Upper lobe of left lung (tissue), 6 donors: ENCODE measurements around the gene TNFSF10. TPM values are rescaled to one million over a fixed set of nuclear protein-coding genes. Genes with fewer than 3 reads are reported as not detected.

Experiments used
- ATAC-seq, 2 donors: fragments of 200-7000 bp; cut with Tn5 transposase; one replicate each; pipeline ENCODE4 v1.9.1; 2022; ENCODE audit warnings: mild to moderate bottlenecking in 2 of 2, moderate library complexity in 2 of 2; ENCODE audit not compliant: low FRiP score in 2 of 2
- DNase-seq, 2 donors: peaks; one replicate each; pipeline ENCODE4 v3.0.0-alpha.2; 2019 to 2020
- H3K27ac ChIP-seq, 4 donors: fragments of 200-600 bp; sonication (generic); one replicate each; pipeline ENCODE4 v1.5.1; 2016 to 2019
- H3K27me3 ChIP-seq, 4 donors: fragments of 200-600 bp; sonication (generic); one replicate each; pipeline ENCODE4 v1.5.1; 2017 to 2019
- H3K36me3 ChIP-seq, 4 donors: fragments of 200-600 bp; sonication (generic); one replicate each; pipeline ENCODE4 v1.5.1; 2016 to 2019
- H3K4me1 ChIP-seq, 4 donors: fragments of 200-600 bp; sonication (generic); one replicate each; pipeline ENCODE4 v1.5.1; 2018 to 2019
- H3K4me3 ChIP-seq, 4 donors: fragments of 200-600 bp; sonication (generic); one replicate each; pipeline ENCODE4 v1.5.1; 2017 to 2019; ENCODE audit warnings: mild to moderate bottlenecking in 2 of 4, moderate library complexity in 1 of 4
- H3K9me3 ChIP-seq, 4 donors: fragments of 200-600 bp; sonication (generic); one replicate each; pipeline ENCODE4 v1.5.1; 2018 to 2019
- CTCF ChIP-seq, 6 experiments: fragments of 450-650 bp in 4 of 6; fragments of 200-600 bp in 2 of 6; sonication (generic) in 2 of 6; IDR thresholded peaks; one replicate each; pipeline ENCODE4 v1.5.1; 2016 to 2019; ENCODE audit warnings: antibody characterized with exemption in 6 of 6
- EP300 ChIP-seq, 4 donors: sonication (generic); formaldehyde crosslinking; IDR thresholded peaks; one replicate each; pipeline ENCODE4 v1.5.1; 2017; ENCODE audit warnings: antibody characterized with exemption in 4 of 4, control low read depth in 2 of 4
- POLR2A ChIP-seq, 4 donors: fragments of 450-650 bp; IDR thresholded peaks; one replicate each; pipeline ENCODE4 v1.5.1; 2016 to 2017; ENCODE audit warnings: antibody characterized with exemption in 4 of 4, mild to moderate bottlenecking in 2 of 4
- POLR2AphosphoS5 ChIP-seq, 2 donors: sonication (generic); formaldehyde crosslinking; IDR thresholded peaks; one replicate each; pipeline ENCODE4 v1.5.1; 2017; ENCODE audit warnings: antibody characterized with exemption in 2 of 2
- WGBS, 2 donors: methylation state at CpG; one replicate each; pipeline ENCODE4 v1.1.5; 2017 to 2018; 5-methylcytosine and 5-hydroxymethylcytosine counted together
- total RNA-seq, 6 donors: library from RNA; depleted of rRNA in 4 of 6; stranded (reverse); fragments of >200 nt in 4 of 6; gene quantifications; one replicate each; pipeline versions ENCODE4 v1.1.0 to v1.2.1, GENCODE V29; 2016 to 2021
- donor health status: DM: no; HTN: no; CAD: no; lungs with moderate emphysema.
- donor health status: DM: no; HTN: yes; CAD: no; lungs with severe emphysema.

The TNFSF10 gene
- total RNA-seq, 6 donors from 2014 or later, result 41.0 to 95.2 (median 76.8) TPM

DNA sequence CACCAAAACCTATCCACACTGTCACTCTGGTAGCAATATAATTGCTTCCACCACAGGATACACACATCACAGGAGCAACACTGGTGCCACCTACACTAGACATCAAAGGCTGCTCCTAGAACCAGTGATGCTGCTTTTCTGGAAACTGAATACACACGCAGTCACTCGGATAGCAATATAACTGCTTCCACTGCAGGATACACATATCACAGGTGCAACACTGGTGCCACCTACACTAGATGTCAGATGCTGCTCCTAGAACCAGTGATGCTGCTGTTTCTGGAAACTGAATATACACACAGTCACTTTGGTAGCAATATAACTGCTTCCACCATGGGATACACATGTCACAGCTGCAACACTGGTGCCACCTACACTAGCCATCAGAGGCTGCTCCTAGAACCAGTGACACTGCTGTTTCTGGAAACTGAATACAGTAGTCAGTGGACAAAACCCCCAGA is 6.9 kb upstream of the TNFSF10 start:
- no peak overlapping the region for H3K4me3 ChIP-seq
- H3K4me1 ChIP-seq, result peaks cover 0 to 8% (median 7%) of the 10 kb centered on the region in 4 donors
- ATAC-seq, result no peak
- TF ChIP-seq POLR2AphosphoS5 (IDR thresholded peaks at IDR 0.05) (no peak), POLR2A (IDR thresholded peaks at IDR 0.05) (no peak), CTCF (IDR thresholded peaks at IDR 0.05) (no peak), EP300 (IDR thresholded peaks at IDR 0.05) (no peak)
- no peak for DNase-seq
- no peaks in the 10 kb centered on the region for H3K9me3 ChIP-seq
- H3K36me3 ChIP-seq, result no peaks in the 10 kb centered on the region
- no peaks in the 10 kb centered on the region for H3K27me3 ChIP-seq
- H3K27ac ChIP-seq, result peak overlapping the region in 2 of 4 donors; percentile 5 to 24
- 84 to 100% methylated on average over 2 of the region's 2 CpGs for WGBS, 2 donors

DNA sequence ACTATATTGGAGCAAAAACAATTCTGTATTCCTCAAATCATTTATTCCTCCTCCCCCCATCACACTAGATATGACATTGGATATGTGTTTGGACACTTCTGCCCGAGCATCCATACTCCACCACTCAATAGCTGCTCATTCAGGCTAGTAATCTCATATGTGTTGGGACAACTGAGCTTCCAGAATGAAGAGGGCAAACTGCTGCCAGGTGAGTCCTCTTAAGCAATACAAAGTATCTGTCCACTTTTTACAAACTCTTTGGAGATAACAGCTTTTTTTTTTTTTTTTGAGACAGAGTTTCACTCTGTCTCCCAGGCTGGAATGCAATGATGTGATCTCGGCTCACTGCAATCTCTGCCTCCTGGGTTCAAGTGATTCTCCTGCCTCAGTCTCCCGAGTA is 5.4 kb upstream of the TNFSF10 start:
- TF ChIP-seq CTCF (IDR thresholded peaks at IDR 0.05) (no peak), EP300 (IDR thresholded peaks at IDR 0.05) (no peak), POLR2AphosphoS5 (IDR thresholded peaks at IDR 0.05) (no peak), POLR2A (IDR thresholded peaks at IDR 0.05) (no peak)
- Histone ChIP-seq H3K9me3 (no peaks in the 10 kb centered on the region), H3K27ac (no peak overlapping the region), H3K36me3 (no peaks in the 10 kb centered on the region), H3K4me3 (no peak overlapping the region), H3K4me1 (peaks cover 1 to 20% (median 9%) of the 10 kb centered on the region in 4 donors), H3K27me3 (no peaks in the 10 kb centered on the region)
- DNase-seq (no peak), ATAC-seq (no peak)
- 84 to 94% methylated on average over 3 of the region's 3 CpGs for WGBS, 2 donors

GRCh38 chr3:172527306-172527705 is 4.1 kb upstream of the TNFSF10 start:
- DNase-seq (no peak), ATAC-seq (no peak)
- no peaks in the 10 kb centered on the region for H3K36me3 ChIP-seq
- no peak overlapping the region for H3K27ac ChIP-seq
- WGBS, 2 donors, result 87 to 94% methylated on average over 2 of the region's 2 CpGs
- TF ChIP-seq CTCF (IDR thresholded peaks at IDR 0.05), result no peak
- no peak for TF ChIP-seq POLR2AphosphoS5 (IDR thresholded peaks at IDR 0.05)
- no peak for TF ChIP-seq POLR2A (IDR thresholded peaks at IDR 0.05)
- TF ChIP-seq EP300 (IDR thresholded peaks at IDR 0.05), result no peak
- H3K4me3 ChIP-seq, result no peak overlapping the region
- H3K27me3 ChIP-seq, result no peaks in the 10 kb centered on the region
- H3K4me1 ChIP-seq, result peaks cover 4 to 23% (median 11%) of the 10 kb centered on the region in 4 donors
- no peaks in the 10 kb centered on the region for H3K9me3 ChIP-seq

GRCh38 chr3:172525116-172525613 is 1.9 kb upstream of the TNFSF10 start:
- DNase-seq (no peak), ATAC-seq (no peak)
- 67 to 80% methylated on average over 18 of the region's 18 CpGs for WGBS, 2 donors

More at GRCh38 chr3:172525116-172525613, 1.9 kb upstream of the TNFSF10 start:
- Histone ChIP-seq H3K4me1 (peaks cover 4 to 15% (median 8%) of the 10 kb centered on the region in 4 donors), H3K9me3 (no peaks in the 10 kb centered on the region), H3K27me3 (no peaks in the 10 kb centered on the region), H3K36me3 (no peaks in the 10 kb centered on the region), H3K4me3 (no peak overlapping the region), H3K27ac (peak overlapping the region; percentile 5 to 87 (median 49))
- TF ChIP-seq POLR2A (IDR thresholded peaks at IDR 0.05), result no peak
- peak; percentile 30 to 40 for TF ChIP-seq POLR2AphosphoS5 (IDR thresholded peaks at IDR 0.05)
- no peak for TF ChIP-seq CTCF (IDR thresholded peaks at IDR 0.05)
- peak in 2 of 4 donors; percentile 5 to 87 for TF ChIP-seq EP300 (IDR thresholded peaks at IDR 0.05)
